ENCODE data around the gene FGF14. TPM values are rescaled to one million over a fixed set of nuclear protein-coding genes. Genes with fewer than 3 reads are reported as not detected.
A peak's percentile ranks its signal among the peaks of the same experiment; 100 is the strongest.

The FGF14 gene
- total and polyA plus RNA-seq, 4 experiments from 2014 or later, result 0.33 to 0.55 (median 0.35) TPM; not detected in 1

DNA sequence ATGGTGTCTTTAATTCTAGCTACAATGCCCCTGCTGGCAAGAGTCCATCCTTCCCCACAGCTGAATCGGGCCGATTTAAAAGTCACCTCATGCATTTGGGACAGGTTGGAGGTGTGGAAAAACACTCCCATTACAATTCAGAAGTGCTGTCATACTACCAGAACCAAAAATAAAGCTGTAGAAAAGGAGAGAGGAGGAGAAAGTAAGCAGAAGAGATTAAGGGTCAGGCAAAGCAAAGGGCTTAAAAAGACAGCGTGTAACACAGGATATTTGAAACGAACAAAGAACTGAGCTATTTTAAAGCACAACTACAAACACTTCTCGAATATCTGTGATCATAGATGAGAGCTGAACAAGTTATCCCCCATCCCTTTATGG lies 90.4 kb downstream of the FGF14 start:
- DNase-seq, result no peak
- ChIA-PET CTCF (ENCODE audit: partially characterized antibody) (no interaction called here), POLR2A (ENCODE audit: partially characterized antibody) (no interaction called here)
- H3K27me3 ChIP-seq (ENCODE audit: insufficient read depth, low read length), result no peaks in the 10 kb centered on the region
- no peak overlapping the region for H3K27ac ChIP-seq (ENCODE audit: low read depth, low read length)
- peaks cover 0 to 6% (median 5%) of the 10 kb centered on the region in 4 donors for H3K4me1 Mint-ChIP-seq
- H3K27me3 Mint-ChIP-seq, result peaks cover 3 to 4% of the 10 kb centered on the region in 2 donors
- no peaks in the 10 kb centered on the region for H3K36me3 ChIP-seq (ENCODE audit: insufficient read depth, low read length)
- H3K4me3 Mint-ChIP-seq, result no peak overlapping the region
- H3K4me1 ChIP-seq (ENCODE audit: insufficient read depth, low read length), result no peaks in the 10 kb centered on the region
- intact Hi-C loops (cut with micrococcal nuclease), result no loop called here
- no peak overlapping the region for H3K27ac Mint-ChIP-seq
- no peaks in the 10 kb centered on the region for H3K9me3 Mint-ChIP-seq
- H3K4me3 ChIP-seq (ENCODE audit: low read length in 2 of 2), result no peak overlapping the region
- no peaks in the 10 kb centered on the region for H3K36me3 Mint-ChIP-seq
- no peaks in the 10 kb centered on the region for H3K9me3 ChIP-seq (ENCODE audit: control insufficient read depth in 1 of 2, low read length in 2 of 2)

DNA sequence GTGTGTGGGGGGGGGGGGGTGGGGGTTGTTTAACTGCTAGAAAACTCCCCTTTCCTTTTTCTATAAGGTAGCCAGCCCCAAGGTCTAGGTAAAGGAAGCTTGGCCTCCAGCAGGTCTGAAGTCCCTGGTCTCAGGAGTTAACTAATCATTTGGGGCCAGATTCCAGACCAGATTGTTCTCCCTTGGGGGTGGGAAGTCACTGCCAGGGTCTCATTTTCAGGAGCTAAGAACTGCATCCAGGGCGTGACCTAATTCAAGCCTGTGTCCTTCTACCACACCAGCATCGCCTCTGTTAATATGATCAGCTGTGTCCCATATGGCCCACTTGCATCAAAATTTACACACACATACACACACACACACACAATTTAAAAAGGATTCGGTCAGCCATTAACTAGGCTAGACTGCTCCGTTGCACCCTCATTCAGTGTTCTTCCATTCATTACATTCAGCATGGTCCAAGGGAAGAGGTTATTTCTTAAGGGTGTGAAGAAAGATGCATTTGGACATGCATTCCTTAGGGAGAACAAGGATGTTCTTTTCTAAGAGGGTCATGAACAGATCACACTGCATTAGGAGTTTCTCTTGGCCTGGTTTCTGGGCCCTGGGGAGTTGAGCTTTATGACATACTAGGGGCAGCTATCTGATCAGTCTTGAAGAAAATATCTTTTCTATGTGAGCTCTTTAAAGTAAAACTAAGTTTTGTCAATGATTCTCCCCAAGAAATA lies 91.0 kb downstream of the FGF14 start:
- Mint-ChIP-seq H3K36me3 (no peaks in the 10 kb centered on the region), H3K4me3 (no peak overlapping the region), H3K27ac (peak overlapping the region in 1 of 7 donors; percentile 11), H3K4me1 (peaks cover 0 to 6% (median 5%) of the 10 kb centered on the region in 4 donors), H3K27me3 (peaks cover 3 to 4% of the 10 kb centered on the region in 2 donors), H3K9me3 (no peaks in the 10 kb centered on the region)
- no peak overlapping the region for H3K4me3 ChIP-seq (ENCODE audit: low read length in 2 of 2)
- CTCF ChIA-PET (ENCODE audit: partially characterized antibody), result no interaction called here
- H3K27ac ChIP-seq (ENCODE audit: low read depth, low read length), result no peak overlapping the region
- H3K9me3 ChIP-seq (ENCODE audit: control insufficient read depth in 1 of 2, low read length in 2 of 2), result no peaks in the 10 kb centered on the region
- intact Hi-C loops (cut with micrococcal nuclease), result no loop called here
- H3K27me3 ChIP-seq (ENCODE audit: insufficient read depth, low read length), result no peaks in the 10 kb centered on the region
- no peak for DNase-seq
- no peaks in the 10 kb centered on the region for H3K36me3 ChIP-seq (ENCODE audit: insufficient read depth, low read length)
- POLR2A ChIA-PET (ENCODE audit: partially characterized antibody), result no interaction called here
- H3K4me1 ChIP-seq (ENCODE audit: insufficient read depth, low read length), result no peaks in the 10 kb centered on the region

DNA sequence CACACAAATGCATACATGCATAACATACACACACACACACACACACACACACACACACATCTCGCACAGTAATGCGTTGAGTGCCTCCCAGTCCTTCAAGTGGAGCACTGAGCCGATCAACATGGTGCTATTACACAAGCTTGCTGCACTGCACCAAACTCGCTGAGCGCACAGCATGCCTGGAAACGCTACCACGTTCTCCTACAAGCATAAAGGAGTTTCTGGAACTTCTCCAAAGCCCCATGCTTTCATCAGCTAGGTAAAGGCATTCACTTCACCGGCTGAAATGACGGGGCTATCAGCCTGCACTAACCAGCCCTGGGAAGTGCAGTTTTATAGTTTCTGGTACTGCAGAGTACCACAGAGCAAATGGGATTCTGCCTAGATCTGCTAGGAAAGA lies 92.7 kb downstream of the FGF14 start:
- no peak for DNase-seq
- Mint-ChIP-seq H3K4me3 (no peak overlapping the region), H3K27me3 (peaks cover 3 to 4% of the 10 kb centered on the region in 2 donors), H3K27ac (no peak overlapping the region), H3K36me3 (no peaks in the 10 kb centered on the region), H3K4me1 (peaks cover 0 to 6% (median 5%) of the 10 kb centered on the region in 4 donors), H3K9me3 (no peaks in the 10 kb centered on the region)
- intact Hi-C loops (cut with micrococcal nuclease), result no loop called here
- H3K9me3 ChIP-seq (ENCODE audit: control insufficient read depth in 1 of 2, low read length in 2 of 2), result no peaks in the 10 kb centered on the region
- no peaks in the 10 kb centered on the region for H3K36me3 ChIP-seq (ENCODE audit: insufficient read depth, low read length)
- no peaks in the 10 kb centered on the region for H3K4me1 ChIP-seq (ENCODE audit: insufficient read depth, low read length)
- ChIA-PET POLR2A (ENCODE audit: partially characterized antibody) (no interaction called here), CTCF (ENCODE audit: partially characterized antibody) (no interaction called here)
- no peak overlapping the region for H3K27ac ChIP-seq (ENCODE audit: low read depth, low read length)
- H3K27me3 ChIP-seq (ENCODE audit: insufficient read depth, low read length), result no peaks in the 10 kb centered on the region
- no peak overlapping the region for H3K4me3 ChIP-seq (ENCODE audit: low read length in 2 of 2)

GRCh38 chr13:102302534-102302933 lies 99.3 kb downstream of the FGF14 start:
- ChIA-PET CTCF (ENCODE audit: partially characterized antibody) (no interaction called here), POLR2A (ENCODE audit: partially characterized antibody) (no interaction called here)
- Histone ChIP-seq H3K4me3 (ENCODE audit: low read length in 2 of 2) (no peak overlapping the region), H3K27me3 (ENCODE audit: insufficient read depth, low read length) (no peaks in the 10 kb centered on the region), H3K9me3 (ENCODE audit: control insufficient read depth in 1 of 2, low read length in 2 of 2) (no peaks in the 10 kb centered on the region), H3K36me3 (ENCODE audit: insufficient read depth, low read length) (no peaks in the 10 kb centered on the region), H3K27ac (ENCODE audit: low read depth, low read length) (no peak overlapping the region), H3K4me1 (ENCODE audit: insufficient read depth, low read length) (no peaks in the 10 kb centered on the region)
- no peak for DNase-seq
- H3K27ac Mint-ChIP-seq, result no peak overlapping the region
- no peaks in the 10 kb centered on the region for H3K4me1 Mint-ChIP-seq
- no peaks in the 10 kb centered on the region for H3K36me3 Mint-ChIP-seq
- no peak overlapping the region for H3K4me3 Mint-ChIP-seq
- H3K27me3 Mint-ChIP-seq, result peaks cover 1% of the 10 kb centered on the region in 2 donors
- no peaks in the 10 kb centered on the region for H3K9me3 Mint-ChIP-seq
- intact Hi-C loops (cut with micrococcal nuclease), result no loop called here

- Histone ChIP-seq H3K27me3 (ENCODE audit: insufficient read depth, low read length) (no peaks in the 10 kb centered on the region), H3K4me3 (ENCODE audit: low read length in 2 of 2) (no peak overlapping the region), H3K36me3 (ENCODE audit: insufficient read depth, low read length) (no peaks in the 10 kb centered on the region), H3K4me1 (ENCODE audit: insufficient read depth, low read length) (no peaks in the 10 kb centered on the region), H3K9me3 (ENCODE audit: control insufficient read depth in 1 of 2, low read length in 2 of 2) (no peaks in the 10 kb centered on the region), H3K27ac (ENCODE audit: low read depth, low read length) (no peak overlapping the region)
- Mint-ChIP-seq H3K4me3 (no peak overlapping the region), H3K27ac (no peak overlapping the region), H3K36me3 (no peaks in the 10 kb centered on the region), H3K27me3 (peaks cover 1 to 3% of the 10 kb centered on the region in 2 donors), H3K9me3 (no peaks in the 10 kb centered on the region), H3K4me1 (no peaks in the 10 kb centered on the region)
- no peak for DNase-seq
- ChIA-PET POLR2A (ENCODE audit: partially characterized antibody) (no interaction called here), CTCF (ENCODE audit: partially characterized antibody) (interaction anchor here (0.6 kb wide), 1 partner anchor 12 kb away, joined by 3 read pairs; no protein-coding TSS in a partner anchor)
- intact Hi-C loops (cut with micrococcal nuclease), result no loop called here
Measured at GRCh38 chr13:102300379-102300778, 101.5 kb downstream of the FGF14 start.

GRCh38 chr13:102299366-102299765 lies 102.5 kb downstream of the FGF14 start:
- Histone ChIP-seq H3K9me3 (ENCODE audit: control insufficient read depth in 1 of 2, low read length in 2 of 2) (no peaks in the 10 kb centered on the region), H3K4me3 (ENCODE audit: low read length in 2 of 2) (no peak overlapping the region), H3K27ac (ENCODE audit: low read depth, low read length) (no peak overlapping the region), H3K4me1 (ENCODE audit: insufficient read depth, low read length) (no peaks in the 10 kb centered on the region), H3K27me3 (ENCODE audit: insufficient read depth, low read length) (no peaks in the 10 kb centered on the region), H3K36me3 (ENCODE audit: insufficient read depth, low read length) (no peaks in the 10 kb centered on the region)
- ChIA-PET CTCF (ENCODE audit: partially characterized antibody) (no interaction called here), POLR2A (ENCODE audit: partially characterized antibody) (no interaction called here)
- H3K9me3 Mint-ChIP-seq, result no peaks in the 10 kb centered on the region
- H3K27me3 Mint-ChIP-seq, result peaks cover 1 to 3% of the 10 kb centered on the region in 2 donors
- H3K4me1 Mint-ChIP-seq, result no peaks in the 10 kb centered on the region
- DNase-seq, result no peak
- no peak overlapping the region for H3K4me3 Mint-ChIP-seq
- no peak overlapping the region for H3K27ac Mint-ChIP-seq
- H3K36me3 Mint-ChIP-seq, result no peaks in the 10 kb centered on the region
- intact Hi-C loops (cut with micrococcal nuclease), result no loop called here

DNA sequence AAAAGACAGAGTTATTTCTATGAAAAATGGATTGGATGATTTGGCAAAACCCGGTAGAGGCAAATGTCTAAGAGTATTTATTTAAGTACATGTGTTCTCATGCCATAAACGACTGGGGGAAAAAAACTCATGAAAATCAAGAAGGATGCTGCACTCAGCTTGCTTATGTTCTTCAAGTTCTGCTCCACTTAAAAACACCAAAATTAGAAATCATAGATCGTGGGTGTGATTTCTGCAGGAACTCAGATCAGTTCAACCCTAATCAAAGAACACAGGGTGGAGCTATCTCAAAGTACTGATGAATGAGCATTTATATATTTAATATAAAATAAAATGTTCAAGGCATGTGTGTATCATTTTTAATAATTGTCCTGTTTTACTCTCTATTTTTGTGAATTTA lies 103.8 kb downstream of the FGF14 start:
- no peak overlapping the region for H3K4me3 Mint-ChIP-seq
- Histone ChIP-seq H3K27ac (ENCODE audit: low read depth, low read length) (no peak overlapping the region), H3K4me3 (ENCODE audit: low read length in 2 of 2) (no peak overlapping the region), H3K27me3 (ENCODE audit: insufficient read depth, low read length) (no peaks in the 10 kb centered on the region), H3K4me1 (ENCODE audit: insufficient read depth, low read length) (no peaks in the 10 kb centered on the region), H3K36me3 (ENCODE audit: insufficient read depth, low read length) (no peaks in the 10 kb centered on the region), H3K9me3 (ENCODE audit: control insufficient read depth in 1 of 2, low read length in 2 of 2) (no peaks in the 10 kb centered on the region)
- H3K27me3 Mint-ChIP-seq, result peaks cover 1 to 3% of the 10 kb centered on the region in 2 donors
- ChIA-PET CTCF (ENCODE audit: partially characterized antibody) (no interaction called here), POLR2A (ENCODE audit: partially characterized antibody) (no interaction called here)
- no peak for DNase-seq
- no peaks in the 10 kb centered on the region for H3K36me3 Mint-ChIP-seq
- intact Hi-C loops (cut with micrococcal nuclease), result no loop called here
- H3K4me1 Mint-ChIP-seq, result no peaks in the 10 kb centered on the region
- no peak overlapping the region for H3K27ac Mint-ChIP-seq
- no peaks in the 10 kb centered on the region for H3K9me3 Mint-ChIP-seq

Data from CD4-positive, alpha-beta memory T cell (primary cell).